Measurements from ENCODE around the gene SELENBP1.

SELENBP1 gene

DNA sequence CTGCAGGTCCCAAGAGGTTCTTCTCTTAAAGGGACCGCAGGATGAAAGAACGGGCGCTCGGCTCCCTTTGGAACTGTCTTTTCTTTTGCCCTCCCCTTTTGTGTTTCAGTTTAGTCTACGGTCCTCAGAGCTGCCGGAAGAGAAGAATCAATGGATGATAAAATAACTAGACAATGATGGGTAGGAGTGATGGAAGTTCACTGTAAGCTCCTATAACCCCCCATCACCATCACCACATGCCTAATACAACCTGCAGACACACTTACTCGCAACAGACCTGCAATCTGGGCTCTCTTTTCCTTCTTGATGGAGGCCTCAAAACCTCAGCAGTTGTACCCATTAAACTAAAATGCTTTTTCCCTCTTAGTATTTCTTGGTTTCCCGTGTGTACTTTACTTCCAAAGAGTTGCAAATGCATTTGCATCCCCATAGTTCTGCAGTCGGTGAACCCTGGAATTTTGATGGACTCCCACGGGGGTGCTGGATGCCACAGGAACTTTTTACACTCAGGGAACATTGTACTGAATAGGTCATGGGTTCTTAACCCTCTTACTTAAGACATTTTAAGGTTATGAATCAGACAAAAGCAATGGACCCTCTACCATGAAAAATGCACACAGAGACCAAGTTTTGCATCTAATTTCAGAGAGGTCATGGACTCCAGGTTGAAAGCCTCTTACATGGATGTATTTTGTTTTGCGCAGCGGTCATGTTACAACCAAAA lies 24.8 kb downstream of the SELENBP1 start:
- H3K4me3 ChIP-seq (ENCODE audit: low read length), result peak overlapping the region; percentile 80

GRCh38 chr1:151346769-151347522 lies 25.6 kb downstream of the SELENBP1 start, which contains the start of gene RFX5:
TSS of gene RFX5 (minus strand) at chr1:151347252. CDS start at chr1:151346320, 932 bp downstream.
- peak within 1 kb of the TSS; percentile 80 for H3K4me3 ChIP-seq (ENCODE audit: low read length)
- peak; percentile 99 for DNase-seq (ENCODE audit: low read depth, low spot score)

More for the DNA sequence above, 24.8 kb downstream of the SELENBP1 start:
- DNase-seq (ENCODE audit: low read depth, low spot score), result peak; percentile 10

DNA sequence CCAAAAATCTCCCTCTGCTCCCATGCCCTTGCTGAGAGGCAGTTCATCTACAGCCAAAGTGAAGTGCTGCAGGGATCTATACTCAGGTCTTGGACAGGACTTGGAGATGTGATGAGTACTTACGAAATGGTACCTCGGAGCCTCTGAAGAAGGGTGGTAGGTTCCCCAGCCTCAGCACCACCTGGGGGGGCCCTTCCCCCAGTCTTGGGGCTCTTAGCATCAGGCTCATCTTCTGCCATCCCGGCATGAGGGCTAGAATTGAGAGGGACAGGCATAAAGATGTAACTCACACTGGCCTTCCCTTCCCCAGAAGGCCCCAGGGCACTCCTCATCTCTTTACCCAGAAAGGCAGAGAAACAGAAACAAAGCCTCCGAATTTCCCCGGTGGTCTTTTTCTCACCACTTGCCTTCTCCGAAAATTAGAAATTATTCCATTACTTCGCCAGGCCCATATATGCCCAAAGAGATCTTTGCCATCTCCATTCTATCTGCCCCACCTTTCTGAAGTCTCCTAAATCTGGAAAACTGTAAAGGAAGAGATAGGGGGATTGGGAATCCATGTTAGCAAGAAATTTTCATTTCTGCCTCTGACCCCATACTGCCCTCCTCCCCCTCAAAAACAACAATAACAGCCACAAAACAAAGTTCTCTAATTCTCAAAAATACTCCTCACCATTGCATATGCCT lies 26.3 kb downstream of the SELENBP1 start:
- no peak for DNase-seq (ENCODE audit: low read depth, low spot score)
- peak overlapping the region; percentile 80 for H3K4me3 ChIP-seq (ENCODE audit: low read length)

GRCh38 chr1:151344291-151344690 lies 28.2 kb downstream of the SELENBP1 start:
- no peak overlapping the region for H3K4me3 ChIP-seq (ENCODE audit: low read length)
- DNase-seq (ENCODE audit: low read depth, low spot score), result no peak

GRCh38 chr1:151343587-151343986 lies 28.9 kb downstream of the SELENBP1 start:
- DNase-seq (ENCODE audit: low read depth, low spot score), result no peak
- H3K4me3 ChIP-seq (ENCODE audit: low read length), result no peak overlapping the region

GRCh38 chr1:151342569-151342968 lies 29.9 kb downstream of the SELENBP1 start:
- DNase-seq (ENCODE audit: low read depth, low spot score), result no peak
- H3K4me3 ChIP-seq (ENCODE audit: low read length), result no peak overlapping the region

- no peak for DNase-seq (ENCODE audit: low read depth, low spot score)
- H3K4me3 ChIP-seq (ENCODE audit: low read length), result no peak overlapping the region
These were observed 30.5 kb downstream of the SELENBP1 start for GRCh38 chr1:151342021-151342420.

DNA sequence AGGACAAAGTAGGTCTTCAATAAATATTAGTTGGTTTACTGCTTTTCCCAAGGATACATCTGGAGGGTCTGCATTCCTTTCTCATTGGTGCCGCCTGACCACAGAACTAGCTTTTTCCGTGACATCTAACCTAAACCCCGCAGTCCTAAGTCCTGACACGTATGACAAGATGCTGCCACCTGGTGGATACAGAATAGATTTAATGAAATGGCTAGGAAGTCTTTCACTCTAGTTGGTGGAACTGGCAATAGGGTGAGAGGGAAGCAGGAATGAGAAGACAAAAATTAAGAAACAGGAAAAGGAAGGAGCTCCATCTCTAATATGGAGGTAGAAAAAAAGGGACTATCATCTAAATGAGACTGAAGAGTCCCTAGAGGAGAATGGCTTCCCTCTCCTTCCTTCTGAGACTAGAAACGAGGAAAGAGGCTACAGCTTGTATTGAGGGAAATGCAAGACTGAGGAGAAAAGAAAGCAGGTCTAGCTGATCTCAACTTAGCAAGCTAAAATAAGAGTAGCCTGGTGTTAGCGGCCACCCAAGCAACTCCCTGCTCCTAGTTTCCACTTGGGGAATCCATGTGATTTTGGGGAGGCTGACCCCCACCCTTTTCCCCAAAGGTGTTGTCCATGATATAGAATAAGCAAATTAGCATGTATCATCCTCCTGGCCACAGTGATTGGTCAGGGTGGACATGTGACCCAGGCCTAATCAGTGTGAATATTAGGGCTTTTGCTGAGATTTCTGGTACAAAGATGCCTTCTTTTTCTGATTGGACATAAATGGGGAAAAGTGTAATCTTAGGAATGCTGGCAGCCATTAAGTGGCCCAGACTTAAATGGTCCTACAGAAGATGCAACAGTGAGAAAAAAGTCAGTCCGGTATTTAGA lies 31.4 kb downstream of the SELENBP1 start:
- DNase-seq (ENCODE audit: low read depth, low spot score), result peak; percentile 71

GRCh38 chr1:151336556-151336955 lies 35.9 kb downstream of the SELENBP1 start:
- H3K4me3 ChIP-seq (ENCODE audit: low read length), result no peak overlapping the region
- no peak for DNase-seq (ENCODE audit: low read depth, low spot score)

More for the DNA sequence above, 31.4 kb downstream of the SELENBP1 start:
- H3K4me3 ChIP-seq (ENCODE audit: low read length), result no peak overlapping the region

DNA sequence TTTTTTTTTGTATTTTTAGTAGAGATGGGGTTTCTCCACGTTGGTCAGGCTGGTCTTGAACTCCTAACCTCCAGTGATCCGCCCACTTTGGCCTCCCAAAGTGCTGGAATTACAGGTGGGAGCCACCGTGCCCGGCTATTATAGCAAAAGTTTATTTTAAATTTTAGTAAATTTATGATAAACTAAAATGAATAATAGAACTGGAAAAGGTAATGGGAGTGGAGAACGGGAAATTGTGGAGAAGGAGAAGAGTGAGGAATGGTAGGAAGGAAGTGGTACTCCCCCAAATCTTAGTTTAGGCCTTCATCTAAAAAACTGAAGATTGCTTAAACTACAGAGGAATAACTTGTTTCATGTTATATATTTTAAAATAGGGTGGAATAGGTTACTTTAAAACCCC lies 37.7 kb downstream of the SELENBP1 start:
- DNase-seq (ENCODE audit: low read depth, low spot score), result no peak
- H3K4me3 ChIP-seq (ENCODE audit: low read length), result no peak overlapping the region

GRCh38 chr1:151327903-151328674 lies 44.4 kb downstream of the SELENBP1 start:
- H3K4me3 ChIP-seq (ENCODE audit: low read length), result peak overlapping the region; percentile 90
- no peak for DNase-seq (ENCODE audit: low read depth, low spot score)

DNA sequence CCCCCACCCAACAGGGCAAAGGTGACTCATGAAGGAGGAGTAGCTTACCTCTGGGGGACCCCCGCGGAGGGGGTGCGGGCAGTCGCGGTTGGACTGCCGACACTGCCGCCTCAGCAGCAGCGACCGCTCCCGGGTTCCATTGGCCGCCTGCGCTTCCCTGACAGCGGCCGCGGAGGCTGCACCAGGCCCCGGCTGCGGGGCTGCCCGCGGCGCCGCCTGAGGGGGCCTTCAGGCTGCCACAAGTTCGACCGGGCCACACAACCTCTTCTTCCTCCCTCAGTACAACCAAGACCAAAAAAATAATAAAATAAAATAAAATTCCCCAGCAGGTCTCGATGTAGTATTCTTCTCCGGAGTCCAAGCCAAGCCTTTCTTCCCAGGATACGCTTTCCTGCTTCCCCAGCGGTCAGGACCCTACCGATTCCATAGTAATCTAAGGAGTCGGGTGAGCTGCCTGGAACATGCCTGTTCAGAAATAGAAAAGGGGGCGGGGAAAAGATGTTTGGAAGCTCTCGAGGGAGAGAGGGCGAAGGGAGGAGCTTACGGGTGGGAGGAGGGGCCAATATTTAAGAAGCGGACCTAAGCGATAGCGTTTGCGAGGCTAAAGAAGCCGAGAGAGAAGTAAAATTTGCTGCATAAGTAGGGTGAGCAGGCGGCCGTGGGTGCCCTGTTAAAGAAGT lies 45.1 kb downstream of the SELENBP1 start, which contains the start of gene PI4KB:
Gene PI4KB, minus strand, starts transcription at position 194 of the 680 bp plus-strand sequence. CDS start 10,935 bp downstream, outside the sequence.
- peak within 1 kb of the TSS; percentile 90 for H3K4me3 ChIP-seq (ENCODE audit: low read length)
- peak; percentile 97 for DNase-seq (ENCODE audit: low read depth, low spot score)

- peak overlapping the region; percentile 90 for H3K4me3 ChIP-seq (ENCODE audit: low read length)
- DNase-seq (ENCODE audit: low read depth, low spot score), result peak; percentile 24
These were observed 45.8 kb downstream of the SELENBP1 start for GRCh38 chr1:151326619-151327222.

DNA sequence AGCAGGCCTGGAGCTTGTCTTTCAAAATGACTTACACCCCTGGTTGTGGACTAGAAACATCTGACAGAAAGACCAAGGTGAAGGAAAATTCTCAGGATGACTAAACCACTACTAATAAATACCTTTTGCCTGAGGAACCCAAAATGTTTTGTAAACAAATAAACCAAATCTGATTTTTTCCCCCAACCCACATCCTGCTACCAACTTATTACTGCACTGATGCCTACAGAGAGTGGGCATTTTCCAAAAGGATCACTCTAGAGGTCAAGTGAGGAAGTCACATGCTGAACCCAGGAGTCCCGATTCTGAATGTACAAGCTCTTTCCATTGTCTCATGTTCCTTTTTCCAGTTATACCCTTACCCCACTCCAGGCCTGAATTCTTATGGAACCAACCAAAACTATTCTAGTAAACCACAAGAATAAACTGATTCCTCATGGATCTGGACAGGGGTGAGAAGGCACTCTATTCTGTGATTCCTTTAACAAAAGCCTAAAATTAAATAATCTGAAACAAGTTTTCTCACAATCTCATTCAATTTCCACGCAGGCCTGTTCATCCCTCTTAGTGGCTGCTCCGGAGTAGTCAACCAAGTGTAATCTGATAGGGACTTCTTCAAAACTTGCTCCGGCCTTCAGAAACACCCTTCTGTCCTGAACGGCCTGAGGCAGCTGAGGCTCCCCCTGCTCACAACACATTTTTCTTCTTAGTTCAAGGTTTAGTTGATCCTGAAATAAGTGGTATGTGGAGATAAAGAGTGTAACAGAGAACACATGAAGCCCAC lies 46.7 kb downstream of the SELENBP1 start:
- DNase-seq (ENCODE audit: low read depth, low spot score), result no peak

GRCh38 chr1:151325231-151325630 lies 47.3 kb downstream of the SELENBP1 start:
- H3K4me3 ChIP-seq (ENCODE audit: low read length), result no peak overlapping the region
- DNase-seq (ENCODE audit: low read depth, low spot score), result no peak

More for the DNA sequence above, 46.7 kb downstream of the SELENBP1 start:
- H3K4me3 ChIP-seq (ENCODE audit: low read length), result peak overlapping the region; percentile 90

- H3K4me3 ChIP-seq (ENCODE audit: low read length), result no peak overlapping the region
- no peak for DNase-seq (ENCODE audit: low read depth, low spot score)
These were observed 48.0 kb downstream of the SELENBP1 start for GRCh38 chr1:151324390-151324930.
